Ovary (tissue), 3 donors: ENCODE data around the gene AGK.

Source experiments
- POLR2A ChIP-seq: fragments of 450-650 bp; IDR thresholded peaks from one replicate; pipeline ENCODE4 v1.6.1; 2017; ENCODE audit warnings: antibody characterized with exemption, mild to moderate bottlenecking, moderate library complexity
- TF ChIP-seq, protein P1 (sequence below), 3 donors: fragments of 450-650 bp in 2 of 3; fragments of 200-600 bp in 1 of 3; IDR thresholded peaks; one replicate each; pipeline versions ENCODE4 v1.5.1 to v1.8.0; 2016 to 2022; ENCODE audit warnings: antibody characterized with exemption in 3 of 3, mild to moderate bottlenecking in 1 of 3
- donor health status: DM: no; HTN: no; CAD: no.

DNA sequence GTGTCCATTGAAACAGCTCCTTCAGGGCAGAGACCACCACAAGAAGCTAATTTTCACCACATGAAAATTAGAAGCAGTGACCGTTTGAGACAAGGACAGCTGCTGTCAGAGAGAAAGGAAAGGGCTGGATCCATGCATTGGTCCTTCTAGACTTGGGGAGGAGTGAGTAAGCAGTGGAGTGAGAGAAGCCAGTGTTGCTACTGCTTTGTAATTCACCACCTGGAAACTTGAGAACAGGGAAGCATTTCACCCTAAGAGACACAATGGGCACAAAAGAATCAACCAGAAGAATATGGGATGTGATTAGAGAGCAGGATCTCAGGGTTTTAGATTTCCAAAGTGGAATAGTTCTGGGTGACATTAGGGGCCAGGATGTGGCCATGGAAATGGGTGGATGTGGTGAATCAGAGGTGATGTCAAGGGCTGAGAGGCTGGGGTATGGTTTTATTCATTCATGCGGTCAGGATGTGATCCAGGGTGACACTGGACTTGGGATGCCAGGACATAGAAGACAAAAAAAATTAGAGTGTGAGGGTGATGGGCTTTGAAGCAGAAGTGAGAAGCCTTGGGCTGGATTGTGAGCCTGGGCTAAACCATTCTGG lies 89.1 kb downstream of the AGK start:
- TF ChIP-seq POLR2A, result no peak
- TF ChIP-seq, protein P1, sequence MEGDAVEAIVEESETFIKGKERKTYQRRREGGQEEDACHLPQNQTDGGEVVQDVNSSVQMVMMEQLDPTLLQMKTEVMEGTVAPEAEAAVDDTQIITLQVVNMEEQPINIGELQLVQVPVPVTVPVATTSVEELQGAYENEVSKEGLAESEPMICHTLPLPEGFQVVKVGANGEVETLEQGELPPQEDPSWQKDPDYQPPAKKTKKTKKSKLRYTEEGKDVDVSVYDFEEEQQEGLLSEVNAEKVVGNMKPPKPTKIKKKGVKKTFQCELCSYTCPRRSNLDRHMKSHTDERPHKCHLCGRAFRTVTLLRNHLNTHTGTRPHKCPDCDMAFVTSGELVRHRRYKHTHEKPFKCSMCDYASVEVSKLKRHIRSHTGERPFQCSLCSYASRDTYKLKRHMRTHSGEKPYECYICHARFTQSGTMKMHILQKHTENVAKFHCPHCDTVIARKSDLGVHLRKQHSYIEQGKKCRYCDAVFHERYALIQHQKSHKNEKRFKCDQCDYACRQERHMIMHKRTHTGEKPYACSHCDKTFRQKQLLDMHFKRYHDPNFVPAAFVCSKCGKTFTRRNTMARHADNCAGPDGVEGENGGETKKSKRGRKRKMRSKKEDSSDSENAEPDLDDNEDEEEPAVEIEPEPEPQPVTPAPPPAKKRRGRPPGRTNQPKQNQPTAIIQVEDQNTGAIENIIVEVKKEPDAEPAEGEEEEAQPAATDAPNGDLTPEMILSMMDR (IDR thresholded peaks at IDR 0.05), result no peak
